Adrenal gland (tissue), 5 donors: Measurements from ENCODE around the gene FEM1A.

Source experiments
- POLR2A ChIP-seq, 2 donors: fragments of 450-650 bp; IDR thresholded peaks; one replicate each; pipeline ENCODE4 v1.6.1; 2017; ENCODE audit warnings: antibody characterized with exemption in 2 of 2, mild to moderate bottlenecking in 2 of 2, moderate library complexity in 1 of 2
- TF ChIP-seq, protein P1 (sequence below), 6 experiments: fragments of 450-650 bp in 4 of 6; fragments of 200-600 bp in 2 of 6; sonication (generic) in 1 of 6; IDR thresholded peaks; 1 replicate in 5 of 6; 2 replicates in 1 of 6; pipeline versions ENCODE4 v1.5.1 to v1.8.0; 2016 to 2021; ENCODE audit warnings: antibody characterized with exemption in 6 of 6, mild to moderate bottlenecking in 2 of 6, moderate library complexity in 1 of 6
- donor health status: DM: no; HTN: no; CAD: no.

DNA sequence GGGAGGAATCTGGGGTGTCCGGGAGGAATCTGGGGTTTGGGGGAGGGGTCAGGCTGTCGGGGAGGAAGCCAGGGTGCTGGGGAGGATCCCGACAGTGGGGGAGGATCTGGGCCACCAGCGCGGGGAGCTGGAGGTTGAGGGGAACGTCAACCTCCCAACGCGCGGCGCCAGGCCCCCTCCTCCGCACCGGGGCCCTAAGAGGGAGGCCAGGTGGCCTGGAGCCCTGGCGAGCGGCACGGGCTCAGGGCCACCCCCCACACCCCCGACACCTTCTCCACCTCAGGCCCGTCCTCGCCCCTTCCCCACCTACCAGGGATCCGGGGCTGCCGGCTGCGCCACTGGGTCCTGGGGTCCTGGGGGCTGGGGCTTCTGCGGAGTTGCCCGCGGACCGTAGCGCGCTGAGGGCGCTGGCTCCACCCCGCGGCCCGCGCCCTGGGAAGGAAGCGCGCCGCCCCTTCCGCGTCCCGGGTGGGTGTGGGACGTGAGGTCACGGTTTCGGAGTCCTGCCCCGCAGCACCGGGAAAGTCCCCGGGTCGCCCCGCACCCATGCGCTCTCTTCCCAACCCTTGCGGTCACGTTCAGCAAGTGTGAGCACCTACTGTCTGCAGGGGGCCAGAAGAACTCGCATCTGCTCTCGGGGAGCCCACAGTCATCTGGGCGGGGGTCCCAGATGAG, 39.9 kb downstream of the FEM1A start, which contains the start of gene TICAM1:
- TF ChIP-seq, protein P1, sequence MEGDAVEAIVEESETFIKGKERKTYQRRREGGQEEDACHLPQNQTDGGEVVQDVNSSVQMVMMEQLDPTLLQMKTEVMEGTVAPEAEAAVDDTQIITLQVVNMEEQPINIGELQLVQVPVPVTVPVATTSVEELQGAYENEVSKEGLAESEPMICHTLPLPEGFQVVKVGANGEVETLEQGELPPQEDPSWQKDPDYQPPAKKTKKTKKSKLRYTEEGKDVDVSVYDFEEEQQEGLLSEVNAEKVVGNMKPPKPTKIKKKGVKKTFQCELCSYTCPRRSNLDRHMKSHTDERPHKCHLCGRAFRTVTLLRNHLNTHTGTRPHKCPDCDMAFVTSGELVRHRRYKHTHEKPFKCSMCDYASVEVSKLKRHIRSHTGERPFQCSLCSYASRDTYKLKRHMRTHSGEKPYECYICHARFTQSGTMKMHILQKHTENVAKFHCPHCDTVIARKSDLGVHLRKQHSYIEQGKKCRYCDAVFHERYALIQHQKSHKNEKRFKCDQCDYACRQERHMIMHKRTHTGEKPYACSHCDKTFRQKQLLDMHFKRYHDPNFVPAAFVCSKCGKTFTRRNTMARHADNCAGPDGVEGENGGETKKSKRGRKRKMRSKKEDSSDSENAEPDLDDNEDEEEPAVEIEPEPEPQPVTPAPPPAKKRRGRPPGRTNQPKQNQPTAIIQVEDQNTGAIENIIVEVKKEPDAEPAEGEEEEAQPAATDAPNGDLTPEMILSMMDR (IDR thresholded peaks at IDR 0.05), result peak in 1 of 6 experiments; percentile 9
- TF ChIP-seq POLR2A (IDR thresholded peaks at IDR 0.05), result peak; percentile 43 to 61
